Jurkat, Clone E6-1 (cell line): ENCODE data around the gene MTHFD1.

ENCODE experiments used
- DNase-seq: peaks from one replicate; pipeline ENCODE4 v3.0.0-alpha.2; 2011; ENCODE audit warnings: low read depth, low spot score
- H3K4me3 ChIP-seq: 2 replicates; pipeline ENCODE4 v1.5.1; 2011; ENCODE audit warnings: mild to moderate bottlenecking, low read length, control low read depth, moderate library complexity

Gene MTHFD1

GRCh38 chr14:64507376-64508156 lies 119.4 kb downstream of the MTHFD1 start:
- H3K4me3 ChIP-seq: no peak overlapping the region
- no peak for DNase-seq

- H3K4me3 ChIP-seq: no peak overlapping the region
- no peak for DNase-seq
Measured at GRCh38 chr14:64508215-64508776, 120.1 kb downstream of the MTHFD1 start.

GRCh38 chr14:64509036-64509435 lies 120.9 kb downstream of the MTHFD1 start:
- DNase-seq: no peak
- no peak overlapping the region for H3K4me3 ChIP-seq
